Fibroblast of skin of scalp (primary cell): ENCODE measurements around the gene NASP. TPM values are rescaled to one million over a fixed set of nuclear protein-coding genes. Genes with fewer than 3 reads are reported as not detected.

Experiments
- DNase-seq: peaks from one replicate; pipeline ENCODE4 v3.0.0-alpha.2; 2013
- polyA plus RNA-seq, 2 experiments: library from polyadenylated mRNA; unstranded; fragments of 120-200 nt; gene quantifications; one replicate each; pipeline ENCODE4 v1.2.1, GENCODE V29; 2013; ENCODE audit not compliant: insufficient read length in 2 of 2

NASP gene
- 94.3 TPM for polyA plus RNA-seq (2013, experiment 1 of 2; ENCODE audit: insufficient read length)
- 102 TPM for polyA plus RNA-seq (2013, experiment 2 of 2; ENCODE audit: insufficient read length)

- DNase-seq: peak; percentile 86
These were observed at the start of gene NASP for GRCh38 chr1:45583666-45584350. Gene NASP (plus strand): TSS chr1:45584041. CDS start chr1:45584147, 106 bp downstream.

GRCh38 chr1:45535988-45536766 lies 47.7 kb upstream of the NASP start:
- no peak for DNase-seq

GRCh38 chr1:45536886-45537285 lies 47.0 kb upstream of the NASP start:
- no peak for DNase-seq

- DNase-seq: no peak
These were observed 42.6 kb upstream of the NASP start for GRCh38 chr1:45541193-45541592.

GRCh38 chr1:45542591-45542990 lies 41.2 kb upstream of the NASP start:
- DNase-seq: no peak

GRCh38 chr1:45543581-45544417 lies 40.0 kb upstream of the NASP start:
- DNase-seq: no peak

- no peak for DNase-seq
These were observed 39.3 kb upstream of the NASP start for GRCh38 chr1:45544530-45544929.

GRCh38 chr1:45545019-45545493 lies 38.8 kb upstream of the NASP start:
- no peak for DNase-seq

GRCh38 chr1:45545553-45546310 lies 38.1 kb upstream of the NASP start:
- DNase-seq: no peak

GRCh38 chr1:45550401-45551351 lies 33.2 kb upstream of the NASP start, which contains the start of gene AKR1A1:
Gene AKR1A1 (plus strand): TSS chr1:45550826. CDS start chr1:45561795, 10,969 bp downstream.
- peak; percentile 87 for DNase-seq

- DNase-seq: no peak
These were observed 32.2 kb upstream of the NASP start for GRCh38 chr1:45551684-45552083.

- DNase-seq: no peak
These were observed 31.5 kb upstream of the NASP start for GRCh38 chr1:45552331-45552730.

- no peak for DNase-seq
These were observed 29.6 kb upstream of the NASP start for GRCh38 chr1:45554198-45554597.

GRCh38 chr1:45557422-45557944 lies 26.4 kb upstream of the NASP start:
- DNase-seq: no peak

GRCh38 chr1:45563843-45564242 lies 20.0 kb upstream of the NASP start:
- DNase-seq: no peak

- no peak for DNase-seq
These were observed 17.1 kb upstream of the NASP start for GRCh38 chr1:45566722-45567121.

- DNase-seq: no peak
These were observed 15.9 kb upstream of the NASP start for GRCh38 chr1:45567911-45568310.

- no peak for DNase-seq
These were observed 15.4 kb upstream of the NASP start for GRCh38 chr1:45568421-45568820.

- no peak for DNase-seq
These were observed 14.3 kb upstream of the NASP start for GRCh38 chr1:45569571-45569961.

GRCh38 chr1:45569962-45570581 lies 13.8 kb upstream of the NASP start:
- DNase-seq: peak; percentile 71
